Stimulated activated CD4-positive, alpha-beta T cell treated with anti-CD3 and anti-CD28 coated beads, Interleukin-4, amount 100 ng/mL, for 24 hours (primary cell): Measurements from ENCODE around the gene HYAL3.
A peak's percentile ranks its signal among the peaks of the same experiment; 100 is the strongest.
"Not testable (repeated sequence)": the region's sequence is repeated elsewhere in the genome, so short reads cannot be mapped to it uniquely, and the experiment has no call there.

Experiments used
- DNase-seq: peaks from one replicate; pipeline ENCODE4 v3.0.0-alpha.2; 2020

Gene HYAL3

GRCh38 chr3:50254577-50255250, 44.5 kb downstream of the HYAL3 start:
- no peak for DNase-seq

- peak; percentile 70 for DNase-seq
These were observed 48.0 kb downstream of the HYAL3 start for GRCh38 chr3:50251220-50251619.

DNA sequence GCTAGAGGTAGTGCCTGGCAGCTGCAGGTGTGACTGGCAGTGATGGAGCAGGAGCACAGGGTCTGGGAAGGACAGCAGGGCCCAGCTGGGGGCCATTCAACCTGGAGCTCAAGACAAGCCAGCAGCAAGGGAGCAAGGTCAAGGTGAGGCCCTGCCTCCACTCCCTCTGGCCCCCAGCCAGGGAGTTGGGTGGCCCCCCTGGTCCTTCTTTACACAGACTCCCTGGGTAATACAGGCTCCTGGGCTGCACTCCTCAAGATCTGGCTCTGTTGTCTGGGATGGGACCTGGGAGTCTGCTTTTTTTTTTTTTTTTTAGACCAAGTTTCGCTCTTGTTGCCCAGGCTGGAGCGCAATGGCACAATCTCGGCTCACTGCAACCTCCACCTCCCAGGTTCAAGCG, 48.7 kb downstream of the HYAL3 start:
- DNase-seq: no peak

DNA sequence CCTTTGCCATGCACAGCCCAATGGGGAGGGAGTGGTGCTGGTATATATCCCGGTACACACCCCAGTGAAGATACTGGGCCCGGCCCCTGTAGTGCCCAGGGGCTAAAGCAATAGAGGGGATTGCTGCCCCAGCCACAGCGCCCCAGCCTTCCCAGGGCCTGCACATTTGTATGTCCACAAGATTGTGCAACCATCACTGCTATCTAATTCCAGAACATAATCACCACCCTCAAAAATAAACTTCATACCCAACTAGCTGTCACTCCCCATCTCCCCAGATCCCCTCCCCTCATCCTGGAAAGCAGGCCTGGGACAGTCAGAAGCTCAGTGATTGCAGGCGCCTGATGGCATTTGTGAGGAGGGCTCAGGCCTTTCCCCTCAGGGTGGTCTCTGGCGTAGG, 49.7 kb downstream of the HYAL3 start:
- DNase-seq: no peak

GRCh38 chr3:50248387-50248786, 50.8 kb downstream of the HYAL3 start:
- no peak for DNase-seq

- DNase-seq: peak; percentile 90
These were observed 52.7 kb downstream of the HYAL3 start for GRCh38 chr3:50246517-50246954.

GRCh38 chr3:50245831-50246516, 53.2 kb downstream of the HYAL3 start:
- DNase-seq: peak; percentile 96

- no peak for DNase-seq
These were observed 53.9 kb downstream of the HYAL3 start for GRCh38 chr3:50245251-50245745.

DNA sequence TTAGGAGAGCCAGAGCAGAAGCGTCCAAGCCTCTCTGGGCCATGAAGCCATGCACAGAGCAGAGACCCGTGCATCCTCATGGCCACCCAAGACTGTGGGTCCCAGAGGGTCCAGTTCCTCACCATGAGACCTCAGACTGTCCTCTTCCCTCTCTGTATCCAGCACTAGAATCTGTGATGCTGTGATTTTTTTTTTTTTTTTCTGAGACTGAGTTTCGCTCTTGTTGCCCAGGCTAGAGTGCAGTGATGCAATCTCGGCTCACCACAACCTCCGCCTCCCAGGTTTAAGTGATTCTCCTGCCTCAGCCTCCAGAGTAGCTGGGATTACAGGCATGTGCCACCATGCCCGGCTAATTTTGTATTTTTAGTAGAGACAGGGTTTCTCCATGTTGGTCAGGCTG, 54.4 kb downstream of the HYAL3 start:
- DNase-seq: not testable (repeated sequence)

DNA sequence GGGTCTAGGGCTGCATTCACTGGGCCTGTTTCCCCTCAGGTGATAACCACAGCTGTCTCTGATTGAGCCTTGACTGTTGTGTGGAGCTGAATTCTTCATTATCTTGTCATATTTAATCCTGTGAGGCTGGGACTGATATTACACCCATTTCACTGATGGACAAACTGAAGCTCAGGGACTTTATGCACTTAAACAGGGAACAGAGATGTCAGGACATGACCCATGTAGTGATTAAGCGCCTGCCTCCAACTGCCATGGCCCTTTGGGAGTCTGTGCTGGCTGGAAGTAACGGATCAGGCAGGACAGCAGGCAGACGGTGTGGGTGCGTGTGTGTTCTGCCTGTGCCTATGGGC, 55.7 kb downstream of the HYAL3 start:
- DNase-seq: no peak

DNA sequence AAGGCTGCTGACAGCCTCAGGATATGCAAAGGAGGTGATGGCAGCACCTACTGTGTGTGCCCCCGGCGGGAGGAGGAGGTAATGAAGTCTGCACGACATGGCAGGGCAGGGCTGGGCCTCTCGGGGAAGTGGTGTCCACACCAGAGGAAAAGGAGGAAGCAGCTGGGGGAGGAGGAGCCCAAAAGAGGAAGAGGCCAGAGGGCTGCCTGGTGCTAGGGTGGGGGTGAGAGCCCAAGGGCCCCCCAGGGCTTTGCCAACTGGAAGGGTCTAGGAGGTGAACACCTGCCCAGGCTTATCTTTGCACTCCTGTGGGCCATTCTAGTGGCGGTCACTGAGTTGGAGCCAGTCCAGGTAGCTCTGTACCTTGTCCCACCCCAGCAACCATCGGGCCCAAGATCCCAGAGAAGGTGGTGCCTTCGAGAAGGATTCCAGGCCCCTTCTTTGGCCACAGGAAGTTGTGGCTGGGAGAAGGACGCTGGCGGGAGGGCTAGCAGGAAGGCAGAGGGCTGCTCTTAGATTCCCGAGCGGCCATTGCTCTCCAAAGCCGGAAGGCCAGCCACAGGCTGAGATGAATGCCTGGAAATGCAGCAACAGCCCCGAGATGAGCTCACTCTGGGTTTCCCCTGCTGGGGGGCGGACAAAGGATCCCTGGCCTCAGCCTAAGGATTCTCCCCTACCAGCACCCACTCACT, 56.2 kb downstream of the HYAL3 start:
- DNase-seq: peak; percentile 60
